LoVo (cell line): Measurements from ENCODE around the gene HOXB4.

Source experiments
- DNase-seq: peaks from one replicate; pipeline ENCODE4 v3.0.0-alpha.2; 2016; ENCODE audit warnings: low spot score

Gene HOXB4

GRCh38 chr17:48589831-48590606 is 11.9 kb upstream of the HOXB4 start, which contains the start of gene HOXB3:
Gene HOXB3 (minus strand): TSS chr17:48590241. CDS start chr17:48552474, 37,767 bp downstream.
- DNase-seq = peak; percentile 77

DNA sequence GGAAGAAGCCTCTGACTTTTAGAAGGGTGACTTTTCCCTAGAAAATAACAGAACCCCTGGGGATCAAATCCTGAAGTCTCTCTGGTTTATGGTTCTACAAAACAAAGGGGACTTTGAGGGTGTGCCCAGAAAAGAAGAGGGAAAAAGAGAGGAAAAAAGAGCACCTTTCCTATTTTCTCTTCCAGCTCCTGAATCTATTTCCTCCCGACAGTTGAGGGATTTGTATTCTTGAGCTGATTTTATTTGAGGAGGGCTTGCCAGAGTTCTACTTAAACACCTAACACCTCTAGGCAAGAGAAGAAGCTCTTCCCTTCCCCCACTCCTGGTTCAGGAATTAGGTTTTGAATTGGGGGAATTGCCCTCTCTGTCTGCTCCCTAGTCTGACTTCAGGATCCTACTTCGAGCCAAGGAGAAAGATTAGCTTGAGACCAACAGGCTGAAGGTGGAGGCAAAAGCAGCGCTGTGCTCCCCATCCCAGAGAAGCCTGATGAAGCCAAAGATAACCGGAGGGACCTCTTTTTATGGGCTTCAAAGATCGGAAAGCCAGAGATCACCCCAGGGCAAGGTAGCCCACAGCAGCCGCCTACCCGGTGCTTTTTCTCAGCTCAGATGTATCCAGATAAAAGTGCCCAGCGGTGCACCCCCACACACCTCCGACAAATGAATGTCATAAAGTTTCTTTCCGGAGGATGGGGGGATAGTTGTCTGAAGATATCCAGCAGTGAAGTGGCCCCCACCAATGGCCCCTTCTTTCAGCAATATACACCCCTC is 11.1 kb upstream of the HOXB4 start:
- no peak for DNase-seq

GRCh38 chr17:48588528-48588927 is 10.4 kb upstream of the HOXB4 start:
- no peak for DNase-seq

GRCh38 chr17:48588074-48588415 is 9.9 kb upstream of the HOXB4 start:
- DNase-seq = no peak

- no peak for DNase-seq
These were observed 9.3 kb upstream of the HOXB4 start for GRCh38 chr17:48587276-48588073.

GRCh38 chr17:48586355-48587258 is 8.5 kb upstream of the HOXB4 start:
- no peak for DNase-seq

GRCh38 chr17:48584223-48584741 is 6.1 kb upstream of the HOXB4 start:
- no peak for DNase-seq

GRCh38 chr17:48583708-48584222 is 5.6 kb upstream of the HOXB4 start:
- DNase-seq = no peak

DNA sequence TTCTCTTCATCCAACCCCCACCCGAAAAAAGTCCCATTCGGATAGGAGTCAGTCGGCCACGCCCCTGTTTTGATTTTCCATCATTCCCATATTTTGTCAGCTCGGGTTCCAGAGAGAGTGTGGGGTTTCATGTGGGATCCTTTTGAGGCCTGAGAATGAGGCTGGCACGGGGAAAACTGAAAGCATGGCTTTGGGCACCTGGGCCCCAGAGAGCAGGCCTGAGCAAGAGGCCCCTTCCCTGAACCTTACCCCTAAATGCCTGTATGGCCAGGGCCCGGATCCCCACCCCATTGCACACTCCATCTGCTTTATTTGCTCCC is 4.6 kb upstream of the HOXB4 start:
- DNase-seq = no peak

GRCh38 chr17:48579760-48580554 is 1.8 kb upstream of the HOXB4 start:
- DNase-seq = no peak

DNA sequence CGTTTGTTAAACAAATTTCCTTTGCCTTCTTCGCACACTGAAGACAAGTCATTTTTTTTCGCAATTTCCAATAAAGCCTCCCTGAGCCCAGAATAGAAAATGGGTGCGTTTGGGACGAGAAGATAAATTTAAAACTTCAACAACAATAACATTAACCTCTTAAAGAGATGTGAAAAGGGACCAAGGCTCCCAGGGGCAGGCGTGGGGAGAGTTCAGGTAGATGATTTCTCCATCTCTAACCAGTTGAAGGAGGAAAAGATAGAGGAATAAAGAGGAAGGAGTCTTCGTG is 1.3 kb upstream of the HOXB4 start:
- DNase-seq = no peak

DNA sequence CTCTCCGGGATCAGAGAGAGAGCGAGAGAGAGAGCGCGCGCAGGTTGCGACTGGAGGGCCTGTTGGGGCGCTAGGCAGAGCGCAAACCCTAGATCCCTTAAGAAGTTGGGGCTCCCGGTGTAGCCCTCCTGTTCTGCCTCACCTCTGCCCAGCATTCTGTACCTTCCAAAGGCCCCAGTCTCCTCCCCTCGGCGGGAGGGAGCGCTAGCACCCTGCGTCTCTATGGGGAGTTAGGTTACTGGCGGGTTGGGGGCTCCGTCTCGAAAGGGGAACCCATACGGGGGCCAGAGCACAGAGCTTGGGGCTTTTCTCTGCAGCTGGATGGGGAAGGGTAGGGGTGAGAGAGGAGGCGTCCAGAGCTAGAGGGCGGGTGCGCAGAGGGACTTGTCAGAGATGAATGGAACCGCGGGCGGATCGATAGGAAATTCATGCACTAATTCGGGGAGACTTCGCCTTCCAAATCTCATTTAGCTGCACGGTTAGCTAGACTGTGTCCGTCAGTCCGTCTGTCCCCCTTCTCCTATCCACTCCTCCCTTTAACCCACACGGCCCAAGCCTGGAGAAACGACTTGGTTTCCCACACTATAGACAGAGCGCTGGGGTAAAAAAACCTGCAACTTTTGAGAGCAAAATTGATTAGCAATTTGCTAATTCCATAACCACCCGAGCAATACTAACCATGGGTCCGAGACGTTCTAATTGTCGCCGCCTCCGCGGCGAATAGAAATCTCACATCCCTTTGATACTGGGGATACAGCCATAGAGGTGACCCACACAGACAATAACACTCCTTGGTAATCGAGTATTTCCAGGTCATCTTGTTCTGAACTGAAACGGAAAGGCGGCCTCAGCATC is 693 bp upstream of the HOXB4 start:
- no peak for DNase-seq

GRCh38 chr17:48577330-48577945 is 712 bp downstream of the HOXB4 start:
- DNase-seq = peak; percentile 52

GRCh38 chr17:48576479-48577309 is 1.5 kb downstream of the HOXB4 start:
- no peak for DNase-seq

- no peak for DNase-seq
These were observed 2.3 kb downstream of the HOXB4 start for GRCh38 chr17:48575673-48576478.

DNA sequence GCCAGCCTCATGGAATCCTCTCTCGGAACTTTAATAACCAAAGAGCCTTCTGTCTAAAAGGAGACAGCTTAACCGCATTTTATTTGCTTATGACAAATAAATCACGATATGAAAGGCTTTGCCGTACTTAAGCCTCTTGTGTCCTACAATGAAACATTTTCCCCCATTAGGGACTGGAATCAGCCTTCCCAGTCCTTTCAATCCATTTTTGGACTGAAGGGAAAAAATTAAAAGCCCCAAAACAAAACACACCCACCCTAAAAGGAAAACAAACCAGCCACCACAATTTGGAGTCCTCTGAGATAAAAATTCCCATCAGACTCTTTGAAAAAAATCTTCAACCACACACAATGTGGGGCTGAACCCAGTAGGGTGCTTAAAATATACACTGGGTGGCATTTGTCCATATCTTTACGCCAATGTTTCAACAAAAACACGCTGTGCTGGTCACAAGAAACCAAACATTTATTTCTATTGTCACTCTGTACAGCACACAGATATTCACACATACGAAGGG is 3.0 kb downstream of the HOXB4 start:
- no peak for DNase-seq

DNA sequence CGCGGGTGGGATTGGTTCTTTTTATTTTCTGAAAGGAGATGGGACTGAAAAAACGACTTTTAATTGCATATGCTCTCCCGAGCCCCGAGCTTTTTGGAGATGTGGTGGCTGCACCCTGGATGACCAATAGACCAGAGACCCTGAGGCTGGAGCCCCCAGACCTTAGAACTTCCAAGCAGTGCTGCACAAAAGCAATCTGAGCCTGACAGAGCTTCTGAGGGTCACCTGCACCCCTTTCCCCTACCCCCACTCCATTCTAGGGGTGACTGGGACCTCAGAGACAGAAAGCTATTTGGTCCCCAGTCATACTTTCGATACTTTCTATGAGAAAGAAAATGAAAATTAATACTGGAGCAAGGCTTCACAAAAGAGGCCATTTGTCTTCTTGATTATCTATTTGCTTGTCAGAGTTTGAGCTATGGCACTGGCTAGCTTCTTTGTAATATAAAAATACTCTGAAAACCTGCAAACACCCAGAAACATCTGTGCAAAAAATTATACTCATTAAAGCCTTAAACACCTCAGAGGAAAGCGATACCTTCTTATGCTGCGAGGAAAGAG is 3.6 kb downstream of the HOXB4 start:
- no peak for DNase-seq
